Inferior parietal cortex (tissue), 1 donor: ENCODE measurements around the gene LEKR1.

Source experiments
- DNase-seq: peaks from one replicate; pipeline ENCODE4 v3.0.0-alpha.2; 2016; ENCODE audit errors: extremely low spot score

The LEKR1 gene

DNA sequence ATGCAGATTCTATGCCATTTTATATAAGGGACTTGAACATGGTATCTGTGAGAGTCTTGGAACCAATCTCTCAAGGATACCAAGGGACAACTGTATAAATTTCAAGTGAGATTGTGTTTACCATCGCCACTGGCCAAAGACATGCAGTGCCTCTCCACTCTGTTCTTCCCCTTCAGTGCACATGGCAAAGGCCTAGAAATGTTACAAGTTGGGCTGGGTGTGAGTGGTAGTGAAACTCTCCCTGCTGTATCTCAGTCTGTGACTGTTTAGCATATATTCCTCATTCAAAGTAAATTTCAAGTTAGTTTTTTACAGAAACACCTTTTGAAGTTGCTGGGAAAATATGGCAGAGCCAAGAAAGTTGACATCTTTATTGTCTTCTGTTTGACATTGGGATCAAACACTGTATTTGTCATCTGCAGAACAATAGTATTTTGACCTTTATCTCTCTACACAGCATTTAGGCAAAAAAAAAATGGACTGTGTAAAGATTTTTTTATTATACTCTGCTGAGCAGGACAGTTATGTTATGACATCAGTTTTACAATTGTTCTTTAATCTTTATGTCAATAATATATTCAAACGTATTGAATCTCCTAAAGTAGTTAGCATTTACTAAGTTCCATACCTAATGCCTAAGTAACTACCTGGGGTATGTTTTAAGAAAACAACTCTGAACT is 232.4 kb downstream of the LEKR1 start:
- no peak for DNase-seq

DNA sequence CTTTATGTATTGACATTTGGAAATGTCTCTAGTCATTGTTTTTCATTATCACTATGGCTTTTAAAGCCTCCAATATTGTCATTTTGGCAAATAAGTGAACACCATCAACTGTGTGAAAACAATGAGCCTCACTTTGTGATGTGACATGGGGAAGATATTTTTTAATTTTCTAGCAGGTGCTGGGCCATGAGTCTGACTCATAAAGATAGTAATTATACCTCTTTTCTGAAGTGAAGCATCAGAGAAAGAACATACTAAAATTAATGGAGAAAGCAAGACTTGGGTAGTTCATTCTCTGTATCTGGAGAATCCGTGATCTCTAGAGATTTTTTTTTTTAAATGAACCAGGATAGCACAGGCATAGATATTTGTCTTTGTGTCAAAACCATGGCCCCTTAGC is 233.0 kb downstream of the LEKR1 start:
- no peak for DNase-seq

DNA sequence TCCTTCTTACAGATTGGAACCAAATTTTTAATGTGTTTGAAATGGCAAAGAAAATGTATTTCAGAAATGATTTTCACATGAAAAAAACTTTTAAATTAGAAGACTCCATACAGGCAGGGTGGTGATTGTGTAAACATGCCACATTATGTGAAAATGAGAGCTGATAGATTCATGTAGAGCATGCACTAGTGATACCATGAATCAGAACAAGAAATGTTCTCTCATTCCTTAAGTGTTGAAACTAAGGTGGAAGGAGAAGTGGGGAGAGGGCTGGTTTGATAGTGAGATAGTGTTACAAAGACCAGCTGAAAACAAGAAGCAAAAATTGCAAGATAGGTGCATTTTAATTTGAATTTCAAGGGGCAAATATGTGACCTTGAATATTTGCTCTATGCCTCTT is 233.5 kb downstream of the LEKR1 start:
- no peak for DNase-seq

DNA sequence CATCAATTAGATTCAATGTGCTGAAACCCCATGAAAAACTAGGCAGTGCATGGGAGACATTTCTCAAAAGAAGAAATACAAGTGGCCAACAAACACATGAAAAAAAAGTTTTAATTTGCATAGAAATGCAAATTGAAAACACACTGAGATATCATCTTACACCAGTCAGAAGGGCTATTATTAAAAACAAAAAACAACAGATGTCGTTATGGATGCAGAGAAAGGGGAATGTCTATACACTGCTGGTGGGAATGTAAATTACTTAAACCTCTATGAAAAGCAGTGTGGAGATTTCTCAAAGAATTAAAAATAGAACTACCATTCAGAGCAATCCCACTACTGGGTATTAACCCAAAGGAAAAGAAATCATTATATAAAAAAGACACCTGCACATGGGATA is 235.1 kb downstream of the LEKR1 start:
- DNase-seq: no peak

DNA sequence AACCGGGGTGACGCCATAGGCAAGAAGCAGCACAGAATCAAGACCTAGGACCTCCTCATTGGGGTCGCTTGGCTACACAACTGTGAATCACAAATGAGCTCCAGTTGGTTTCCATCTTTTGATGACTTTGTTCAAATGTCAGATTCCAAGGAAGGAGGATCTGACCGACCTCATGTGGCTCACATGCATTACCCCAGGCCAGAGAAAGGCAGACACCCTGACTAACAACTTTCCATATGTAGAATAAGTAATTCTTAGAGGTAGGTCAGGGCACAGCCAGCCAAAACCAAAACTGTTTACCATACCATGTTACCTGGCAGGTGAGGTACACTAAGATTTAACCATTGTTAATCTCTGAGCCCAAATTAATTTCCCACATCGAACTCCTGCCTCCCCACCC is 237.3 kb downstream of the LEKR1 start:
- no peak for DNase-seq

DNA sequence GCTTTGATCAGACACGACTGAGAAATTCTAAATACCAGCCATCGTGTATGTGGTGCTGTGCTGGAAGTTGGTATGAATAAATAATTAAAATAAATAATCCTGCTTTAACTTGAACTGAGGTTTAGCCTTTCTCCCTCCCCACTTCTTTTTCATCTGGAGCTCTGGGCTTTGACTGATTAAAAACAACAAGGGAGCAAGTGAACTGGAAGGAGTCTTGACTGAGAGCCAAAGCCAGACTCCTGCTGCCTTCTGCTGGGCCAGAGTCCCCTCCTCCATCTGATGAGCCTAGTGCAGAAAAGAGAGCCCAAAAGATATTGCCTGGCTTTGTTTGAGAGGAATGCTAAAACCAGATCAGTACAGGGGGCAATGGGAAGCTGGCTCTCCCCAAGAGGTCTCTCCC is 237.8 kb downstream of the LEKR1 start:
- DNase-seq: no peak

DNA sequence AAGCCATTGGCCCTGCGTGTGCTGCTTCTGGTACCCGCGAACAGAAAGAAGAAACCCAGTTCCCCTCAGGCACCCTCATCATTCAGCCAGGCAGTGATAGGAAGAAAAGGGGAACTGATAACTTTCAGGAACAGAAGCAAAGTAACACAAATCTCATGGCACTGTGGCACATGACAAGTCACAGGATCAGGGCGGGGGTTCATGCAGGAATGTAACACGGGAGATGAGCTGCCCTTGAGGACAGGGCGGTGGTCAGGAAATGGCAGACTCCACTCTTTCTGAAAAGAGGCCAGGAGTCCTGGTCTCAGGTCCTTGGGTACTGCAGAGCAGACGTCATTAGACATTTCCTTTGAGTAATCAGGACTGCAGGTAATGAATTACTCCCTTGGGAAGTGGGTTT is 238.2 kb downstream of the LEKR1 start:
- no peak for DNase-seq

DNA sequence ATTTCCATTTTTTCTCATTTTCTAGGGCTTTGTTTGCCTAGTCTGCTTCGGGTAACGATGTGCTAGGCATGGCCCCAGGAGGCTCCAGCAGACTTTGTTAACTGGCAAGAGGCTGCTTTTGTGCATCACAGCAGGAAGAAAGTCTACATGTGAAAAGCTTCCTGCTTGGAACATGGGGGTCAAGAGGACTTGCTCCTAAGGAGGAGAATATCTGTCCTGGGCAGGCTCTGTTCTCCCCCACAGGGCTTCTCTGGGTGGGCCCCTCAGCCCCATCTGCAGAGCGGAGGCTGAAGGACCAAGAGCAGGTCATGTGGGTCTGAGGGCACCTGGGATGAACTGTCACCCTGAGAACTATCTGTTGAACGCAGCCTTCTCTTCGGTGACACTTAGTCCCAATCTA is 239.0 kb downstream of the LEKR1 start:
- DNase-seq: no peak

DNA sequence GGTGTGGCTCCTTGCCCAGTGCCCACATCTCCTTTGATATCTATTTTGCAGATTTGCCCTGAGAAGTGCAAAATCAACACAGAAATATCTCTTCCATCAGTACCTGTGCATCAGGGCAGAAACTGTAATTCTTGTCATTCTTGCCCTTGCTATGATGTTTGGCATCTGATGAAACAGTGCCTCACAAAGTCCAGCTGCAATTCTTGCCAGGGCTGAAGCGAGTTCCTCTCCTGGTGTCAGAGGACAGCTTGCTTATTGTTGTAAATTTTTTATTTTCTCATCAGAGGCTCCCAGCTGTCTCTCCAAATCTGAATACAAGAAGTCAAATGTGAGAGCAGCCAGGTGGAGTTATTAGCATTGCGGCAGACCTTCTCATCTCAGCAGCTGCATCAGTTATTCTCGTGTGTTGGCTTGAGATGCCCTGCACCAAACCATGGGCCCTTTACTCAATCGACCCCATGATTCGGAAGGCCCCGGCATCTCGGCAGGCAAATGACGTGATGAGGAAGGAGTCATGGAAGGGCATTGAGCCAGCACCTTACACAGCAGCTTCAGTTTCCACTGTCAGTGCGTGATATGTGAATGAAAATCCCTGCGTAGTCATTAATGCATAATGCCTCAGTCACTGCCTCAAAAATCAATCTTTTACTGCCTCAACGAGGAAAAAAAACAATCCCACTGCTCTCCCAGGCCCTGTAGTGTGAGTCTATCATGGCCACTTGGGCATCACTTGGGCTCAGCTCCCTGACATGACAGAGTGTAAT is 240.4 kb downstream of the LEKR1 start:
- DNase-seq: peak; percentile 58

DNA sequence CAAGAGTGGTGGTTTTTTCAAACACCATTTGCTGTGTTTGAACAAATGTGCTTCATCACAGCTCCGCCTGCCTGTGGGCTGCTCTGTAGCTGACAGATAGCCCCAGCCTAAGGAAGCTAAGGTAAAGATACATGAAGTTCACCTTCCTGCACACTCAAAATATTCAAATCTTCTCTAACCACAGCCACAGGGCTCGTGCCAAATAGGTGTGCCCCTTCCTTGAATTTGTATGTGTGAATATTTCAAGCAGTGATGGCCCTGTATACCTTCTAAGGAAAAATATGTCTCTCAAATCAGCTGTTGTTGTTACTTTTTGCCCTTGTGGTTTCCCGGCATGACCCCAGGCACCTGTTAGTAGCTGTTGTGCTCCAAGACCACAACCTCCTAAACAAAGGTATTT is 241.0 kb downstream of the LEKR1 start:
- no peak for DNase-seq

DNA sequence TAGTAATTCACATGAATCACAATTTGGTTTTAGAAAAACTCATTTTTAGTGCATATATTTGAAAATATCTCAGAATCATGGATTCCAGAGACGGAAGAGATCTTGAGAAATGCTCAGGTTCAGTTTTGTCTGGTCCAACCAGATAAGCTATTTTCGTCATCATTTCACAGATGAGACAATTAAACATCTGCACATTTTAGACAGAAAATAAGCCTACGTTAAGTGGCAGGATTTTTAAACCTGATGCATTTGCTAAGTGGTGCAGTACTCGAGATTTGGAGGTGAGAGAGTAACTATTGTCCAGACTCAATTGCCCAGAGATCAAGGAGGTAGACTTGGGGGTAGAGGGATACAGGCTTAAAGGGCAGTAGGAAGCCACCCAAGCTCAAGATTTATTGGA is 243.3 kb downstream of the LEKR1 start:
- DNase-seq: no peak

DNA sequence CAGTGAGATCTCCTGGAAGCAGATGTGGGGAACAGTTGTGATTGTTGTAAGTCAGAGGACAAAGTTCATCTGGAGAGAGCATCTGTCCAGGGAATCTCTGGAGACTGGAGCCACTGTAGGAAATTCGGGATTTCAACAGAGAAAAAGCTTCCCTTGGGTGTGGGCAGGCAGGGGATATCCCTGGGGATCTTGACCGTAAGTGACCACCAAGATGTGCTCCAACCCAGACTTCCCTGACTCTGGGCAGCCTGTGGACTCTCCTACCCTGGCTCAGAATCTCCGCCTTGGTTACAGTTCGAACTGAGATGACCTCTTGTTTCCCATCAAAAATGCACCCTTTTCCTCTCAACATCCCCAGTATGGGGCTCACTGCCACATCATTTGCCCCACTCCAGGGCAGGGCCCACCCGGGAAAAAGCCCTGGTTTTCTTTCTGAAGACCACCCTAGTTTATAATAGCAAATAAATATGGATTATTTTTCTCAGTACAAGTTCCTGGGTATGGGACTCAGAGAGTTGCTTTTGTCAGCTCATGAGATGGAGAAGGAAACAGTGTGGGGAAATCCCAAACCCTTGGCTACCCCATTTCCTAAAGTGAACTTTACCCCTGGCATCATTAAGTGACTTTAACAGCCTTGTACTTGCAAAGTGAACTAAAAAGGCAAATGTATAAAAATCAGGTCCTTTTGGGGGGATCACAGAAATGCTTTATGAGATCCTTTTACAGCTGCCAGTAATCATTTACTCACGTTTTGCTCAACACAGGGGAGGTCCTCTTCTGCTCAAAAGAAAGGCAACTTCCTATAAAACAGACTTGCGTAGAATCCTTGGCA is 243.9 kb downstream of the LEKR1 start:
- DNase-seq: no peak

DNA sequence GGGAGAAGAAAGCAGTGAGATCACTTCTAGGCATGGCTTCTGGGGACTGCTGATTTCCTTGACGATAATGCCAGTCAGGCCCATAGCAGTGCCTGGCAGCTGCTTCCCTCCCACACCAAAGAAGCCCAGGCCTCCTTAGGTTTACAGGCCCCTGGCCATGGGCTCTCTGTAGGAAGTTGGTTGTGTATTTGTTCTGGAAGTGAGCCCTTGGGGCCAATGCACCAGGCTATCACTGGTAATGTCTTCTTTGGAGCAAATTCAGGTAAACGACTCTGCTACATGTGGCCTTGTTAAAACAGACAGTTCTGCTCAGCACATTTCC is 244.5 kb downstream of the LEKR1 start:
- DNase-seq: no peak

DNA sequence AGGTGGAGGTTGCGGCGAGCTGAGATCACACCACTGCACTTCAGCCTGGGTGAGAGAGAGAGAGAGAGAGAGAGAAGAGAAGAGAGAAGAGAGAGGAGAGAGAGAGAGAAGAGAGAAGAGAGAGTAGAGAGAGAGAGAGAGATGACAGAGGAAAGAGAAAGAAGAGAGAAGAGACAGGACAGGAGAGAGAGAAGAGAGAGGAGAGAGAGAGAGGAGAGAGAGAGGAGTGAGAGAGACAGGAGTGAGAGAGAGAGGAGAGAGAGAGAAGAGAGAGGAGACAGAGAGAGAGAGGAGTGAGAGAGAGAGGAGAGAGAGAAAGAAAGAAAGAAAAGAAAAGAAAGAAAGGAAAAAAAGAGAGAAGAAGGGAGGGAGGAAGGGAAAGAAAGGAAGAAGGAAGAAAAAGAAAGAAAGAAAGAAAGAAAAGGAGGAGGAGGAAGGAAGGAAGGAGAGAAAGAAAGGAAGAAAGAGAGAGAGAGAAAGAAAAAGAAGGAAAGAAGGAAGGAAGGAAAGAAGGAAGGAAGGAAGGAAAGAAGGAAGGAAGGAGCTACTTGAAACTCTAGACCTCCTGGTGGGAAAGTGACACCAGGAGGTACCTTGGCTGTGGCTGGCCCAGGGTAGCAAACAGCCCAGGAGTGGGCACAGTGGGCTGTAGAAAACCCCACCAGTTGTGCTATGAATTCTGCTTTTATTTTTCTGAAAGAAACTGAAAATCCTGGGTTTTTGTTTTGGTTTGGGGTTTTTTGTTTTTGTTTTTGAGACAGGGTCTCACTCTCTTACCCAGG is 245.8 kb downstream of the LEKR1 start:
- DNase-seq: no peak

DNA sequence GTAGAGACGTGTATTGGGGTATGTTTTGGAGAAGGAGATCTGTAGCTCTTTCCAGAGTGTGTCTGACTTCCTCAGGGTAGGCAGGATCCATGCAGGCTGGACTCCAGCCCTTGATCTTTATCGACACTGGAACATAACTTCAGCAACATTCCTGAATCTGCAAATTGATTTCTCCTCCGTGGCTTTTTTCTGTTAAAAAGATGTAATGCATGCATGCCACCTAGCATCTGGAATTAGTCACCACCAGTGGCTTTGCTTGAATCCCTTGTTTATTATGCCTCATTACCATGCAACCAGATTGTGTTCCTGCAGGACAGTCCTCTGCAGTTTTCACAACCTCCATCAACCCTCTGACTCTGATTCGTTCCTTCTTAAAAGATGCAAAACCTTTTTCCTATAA is 247.7 kb downstream of the LEKR1 start:
- DNase-seq: no peak

DNA sequence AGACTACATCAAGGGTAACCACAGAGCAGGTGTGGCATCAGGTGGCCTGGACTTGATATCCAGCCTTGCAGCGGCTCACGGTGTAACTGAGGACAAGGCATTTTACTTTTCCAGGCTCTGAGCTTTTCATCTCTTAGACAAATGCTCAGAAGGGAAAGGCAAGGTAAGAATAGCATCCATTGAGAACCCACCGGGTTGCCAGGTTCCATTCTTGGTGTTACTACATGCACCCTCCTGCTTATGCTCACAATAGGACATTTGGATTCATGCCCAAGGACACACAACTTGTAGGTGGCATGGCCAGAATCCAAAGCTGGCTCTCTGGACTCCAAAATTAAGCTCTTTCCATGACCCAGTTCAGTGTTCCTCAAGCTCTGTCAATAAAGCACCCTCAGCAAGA is 248.3 kb downstream of the LEKR1 start:
- no peak for DNase-seq

DNA sequence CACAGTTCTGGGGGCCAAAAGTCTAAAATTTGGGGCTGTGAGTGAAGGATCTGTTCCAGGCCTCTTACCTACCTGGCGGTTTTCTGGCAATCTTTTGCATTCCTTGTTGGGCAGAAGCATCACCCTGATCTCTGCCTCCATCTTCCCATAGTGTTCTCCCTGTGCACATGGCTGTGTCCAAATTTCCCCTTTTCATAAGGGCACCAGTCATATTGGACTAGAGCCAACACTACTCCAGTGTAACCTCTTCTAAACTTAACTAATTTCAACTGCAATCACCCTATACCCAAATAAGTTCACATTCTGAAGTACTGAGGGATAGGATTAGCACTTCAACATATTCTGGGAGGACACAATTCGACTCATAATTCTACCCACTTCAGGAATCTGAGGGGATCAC is 248.8 kb downstream of the LEKR1 start:
- no peak for DNase-seq

DNA sequence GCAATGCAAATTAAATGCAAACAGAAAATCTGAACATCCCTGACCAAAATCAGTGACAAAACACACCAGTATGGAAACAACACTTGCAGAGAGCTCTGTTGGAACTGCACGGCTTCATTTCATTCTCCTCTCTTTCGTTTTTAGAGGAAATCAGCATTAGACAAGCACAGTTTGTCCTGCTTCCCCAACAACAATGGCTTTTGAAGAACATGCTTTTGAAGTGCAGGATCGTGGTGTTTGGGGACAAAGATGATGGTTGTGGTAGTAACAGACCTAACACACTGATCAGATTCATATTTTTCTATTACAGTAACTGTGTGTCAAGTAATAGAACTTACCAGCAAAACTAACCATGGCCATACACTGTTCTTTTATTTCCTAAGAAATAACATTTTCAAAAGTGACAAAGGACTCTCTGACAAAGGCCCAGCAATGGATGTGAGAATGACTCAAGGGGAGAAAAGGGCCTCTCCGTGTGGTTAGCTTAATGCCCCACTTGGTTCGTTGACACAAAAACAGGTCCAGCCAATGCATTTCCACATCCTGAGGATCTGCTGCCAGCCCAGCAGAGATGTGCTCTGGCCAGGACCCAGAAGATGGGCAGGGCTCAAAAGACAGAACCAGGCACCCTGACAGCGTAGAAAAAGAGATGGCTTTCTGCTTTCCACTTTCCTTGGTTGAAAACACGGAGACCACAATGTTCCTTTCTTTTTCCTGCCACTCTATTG is 249.7 kb downstream of the LEKR1 start:
- no peak for DNase-seq

DNA sequence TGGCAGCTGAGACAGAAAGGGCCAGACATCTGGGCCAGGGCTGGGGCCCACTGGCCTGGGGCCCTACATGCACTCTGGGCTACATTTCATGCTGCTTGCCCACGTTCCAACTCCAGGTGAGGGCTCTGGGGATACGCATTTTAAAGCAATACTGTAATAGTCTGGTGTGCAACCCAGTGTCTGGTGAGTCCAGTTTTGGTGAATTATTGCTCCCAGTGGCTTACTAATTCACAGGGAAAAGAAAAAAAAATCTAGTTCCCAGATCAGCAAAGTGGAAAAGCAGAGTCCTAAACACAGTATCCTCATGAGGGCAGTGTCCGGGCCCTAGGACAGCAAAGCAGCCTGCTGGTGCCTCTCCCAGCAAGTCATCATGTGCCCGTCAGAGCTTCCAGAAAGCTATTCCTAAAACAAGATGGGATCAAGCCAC is 251.4 kb downstream of the LEKR1 start:
- no peak for DNase-seq

DNA sequence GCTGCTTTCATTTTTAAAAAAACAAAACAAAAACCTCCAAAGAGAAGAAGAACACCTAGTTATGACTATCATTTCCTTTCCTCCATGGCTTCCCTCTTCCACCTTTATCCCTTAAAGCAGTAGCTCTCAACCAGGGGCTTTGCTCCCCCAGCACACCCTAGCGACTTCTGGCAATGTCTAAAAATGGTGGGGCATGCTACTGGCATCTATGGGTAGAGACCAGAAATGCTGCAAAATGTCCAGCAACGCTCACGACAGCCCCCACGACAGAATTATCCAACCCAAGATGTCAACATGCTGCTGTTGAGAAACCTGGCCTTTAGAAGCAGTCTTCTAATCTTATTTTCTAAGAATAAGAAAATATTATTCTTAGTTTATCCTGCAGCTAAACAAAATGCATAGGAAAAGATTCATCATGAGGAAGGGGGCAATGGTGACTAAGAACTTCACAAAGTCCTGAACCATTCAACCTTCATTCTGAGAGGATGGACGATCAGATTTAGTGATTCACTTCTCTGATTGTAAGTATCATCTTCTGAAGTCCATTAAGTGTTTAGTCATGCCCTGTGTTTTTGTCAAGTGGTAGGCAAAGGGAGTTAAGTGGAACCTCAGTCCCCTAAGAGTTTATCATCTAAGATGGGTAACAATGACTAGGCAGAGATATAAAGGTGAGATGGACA is 252.1 kb downstream of the LEKR1 start:
- no peak for DNase-seq

DNA sequence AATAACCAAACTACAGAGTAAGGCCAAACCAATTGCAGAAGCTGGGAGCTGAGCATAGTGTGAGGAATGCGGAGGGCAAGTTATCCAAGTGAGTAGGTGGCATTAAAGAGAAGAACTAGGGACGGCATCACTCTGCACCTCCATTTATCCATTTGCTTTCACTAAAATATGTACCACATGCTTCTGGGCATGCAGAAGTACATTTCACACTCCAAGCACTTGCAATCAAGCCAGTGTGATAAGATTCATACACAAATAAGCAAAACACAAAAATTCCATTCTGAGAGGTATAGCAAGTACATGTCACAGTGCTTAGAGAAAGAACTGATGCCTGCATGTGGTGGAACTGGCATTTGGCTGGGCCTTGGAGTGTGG is 252.6 kb downstream of the LEKR1 start:
- no peak for DNase-seq
